BLaER1 (cell line): Measurements from ENCODE around the gene ADGRE2.
A peak's percentile ranks its signal among the peaks of the same experiment; 100 is the strongest.
"Not testable (repeated sequence)": the region's sequence is repeated elsewhere in the genome, so short reads cannot be mapped to it uniquely, and the experiment has no call there.

ENCODE experiments used
- H3K27ac ChIP-seq: shearing (Covaris generic); formaldehyde crosslinking; 2 replicates; pipeline ENCODE4 v1.8.1; 2022
- H3K27me3 ChIP-seq: shearing (Covaris generic); formaldehyde crosslinking; 2 replicates; pipeline ENCODE4 v1.8.1; 2022
- H3K36me3 ChIP-seq: shearing (Covaris generic); formaldehyde crosslinking; 2 replicates; pipeline ENCODE4 v1.8.1; 2022
- H3K4me1 ChIP-seq: shearing (Covaris generic); formaldehyde crosslinking; 2 replicates; pipeline ENCODE4 v1.8.1; 2022
- H3K4me2 ChIP-seq: shearing (Covaris generic); formaldehyde crosslinking; 2 replicates; pipeline ENCODE4 v1.8.1; 2022
- H3K4me3 ChIP-seq: shearing (Covaris generic); formaldehyde crosslinking; 2 replicates; pipeline ENCODE4 v1.8.1; 2022
- H3K9ac ChIP-seq: shearing (Covaris generic); formaldehyde crosslinking; 2 replicates; pipeline ENCODE4 v1.8.1; 2022
- H3K9me3 ChIP-seq: shearing (Covaris generic); formaldehyde crosslinking; 2 replicates; pipeline ENCODE4 v1.8.1; 2022
- H4K20me1 ChIP-seq: shearing (Covaris generic); formaldehyde crosslinking; 2 replicates; pipeline ENCODE4 v1.8.1; 2022
- Cebpa-rat ChIP-seq: shearing (Covaris generic); IDR thresholded peaks from 2 replicates; pipeline ENCODE4 v1.8.1; 2022

The ADGRE2 gene

DNA sequence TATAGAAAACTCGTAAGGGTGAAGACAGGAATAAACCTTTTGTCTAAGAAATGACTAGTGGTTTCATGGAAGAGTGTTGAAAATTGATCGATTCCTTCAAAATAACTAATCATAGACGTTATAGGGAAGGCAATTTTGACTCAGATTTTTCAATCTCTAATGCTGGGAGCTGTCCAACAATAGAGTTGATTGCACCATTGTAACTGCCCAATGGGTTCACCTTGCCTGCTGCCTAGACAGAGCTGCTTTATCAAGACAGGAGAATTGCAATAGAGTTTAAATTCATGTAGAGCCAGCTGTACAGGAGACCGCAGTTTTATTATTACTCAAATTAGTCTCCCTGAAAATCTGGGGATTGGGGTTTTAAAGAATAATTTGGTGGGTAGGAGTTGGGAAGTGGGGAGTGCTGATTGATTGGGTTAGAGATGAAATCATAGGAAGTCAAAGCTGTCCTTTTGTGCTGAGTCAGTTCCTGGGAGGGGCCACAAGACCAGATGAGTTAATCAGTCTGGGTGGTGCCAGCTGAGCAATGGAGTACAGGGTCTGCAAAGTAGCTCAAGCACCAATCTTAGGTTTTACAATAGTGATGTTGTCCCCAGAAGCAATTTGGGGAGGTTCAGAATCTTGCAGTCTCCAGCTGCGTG, 16.8 kb upstream of the ADGRE2 start:
- no peak for TF ChIP-seq Cebpa-rat
- peaks cover 9% of the 10 kb centered on the region for H3K9me3 ChIP-seq
- H4K20me1 ChIP-seq, result no peaks in the 10 kb centered on the region
- no peaks in the 10 kb centered on the region for H3K36me3 ChIP-seq
- no peak overlapping the region for H3K4me2 ChIP-seq
- no peak overlapping the region for H3K9ac ChIP-seq
- H3K4me3 ChIP-seq, result no peak overlapping the region
- peaks cover 21% of the 10 kb centered on the region for H3K4me1 ChIP-seq
- H3K27me3 ChIP-seq, result no peaks in the 10 kb centered on the region
- no peak overlapping the region for H3K27ac ChIP-seq

DNA sequence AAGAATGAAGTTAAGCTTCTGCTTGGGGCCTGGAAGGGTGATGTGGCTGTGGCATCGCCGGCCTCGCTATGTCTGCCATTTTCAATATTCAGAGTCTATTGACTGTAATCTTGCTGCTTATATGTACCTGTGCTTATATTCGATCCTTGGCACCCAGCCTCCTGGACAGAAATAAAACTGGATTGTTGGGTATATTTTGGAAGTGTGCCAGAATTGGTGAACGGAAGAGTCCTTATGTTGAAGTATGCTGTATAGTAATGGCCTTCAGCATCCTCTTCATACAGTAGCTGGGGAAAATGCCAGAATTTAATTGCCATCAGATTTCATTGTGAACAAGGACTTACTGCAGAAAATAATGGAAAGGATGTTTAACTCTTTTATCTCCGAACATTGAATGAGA, 13.9 kb upstream of the ADGRE2 start:
- not testable (repeated sequence) for H3K36me3 ChIP-seq, H3K27ac ChIP-seq, H3K4me3 ChIP-seq, H3K27me3 ChIP-seq, H4K20me1 ChIP-seq, H3K9ac ChIP-seq, H3K4me2 ChIP-seq
- peaks cover 17% of the 10 kb centered on the region for H3K9me3 ChIP-seq
- H3K4me1 ChIP-seq, result peaks cover 24% of the 10 kb centered on the region

DNA sequence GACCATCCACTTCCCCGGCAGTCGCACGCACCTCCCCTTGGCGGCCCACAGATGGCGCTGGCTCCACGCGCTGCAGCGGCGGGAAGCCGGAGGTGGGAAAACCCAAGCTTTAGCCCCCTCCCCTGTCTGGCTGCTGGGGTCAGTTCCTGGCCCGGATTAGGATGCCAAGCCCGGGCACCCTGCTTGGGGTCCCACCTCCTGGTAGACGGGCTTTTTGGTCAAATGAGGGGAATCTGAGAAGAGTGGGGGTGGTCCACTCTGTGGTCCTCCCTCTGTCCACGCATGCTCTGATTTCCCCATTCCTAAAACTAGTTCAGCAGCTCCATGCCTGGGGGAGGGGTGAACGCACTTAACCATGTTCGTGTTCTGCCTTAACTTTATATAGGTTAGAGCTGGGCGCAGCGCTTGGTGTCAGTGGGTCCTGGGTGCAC, 8.1 kb upstream of the ADGRE2 start:
- H3K27me3 ChIP-seq, result no peaks in the 10 kb centered on the region
- no peak overlapping the region for H3K9ac ChIP-seq
- H3K4me3 ChIP-seq, result no peak overlapping the region
- peak overlapping the region; percentile 34; the same call in 1 of the 2 replicates for H3K27ac ChIP-seq
- H4K20me1 ChIP-seq, result no peaks in the 10 kb centered on the region
- no peaks in the 10 kb centered on the region for H3K36me3 ChIP-seq
- TF ChIP-seq Cebpa-rat, result no peak
- H3K4me1 ChIP-seq, result peaks cover 58% of the 10 kb centered on the region
- peaks cover 8% of the 10 kb centered on the region; the same call in 1 of the 2 replicates for H3K9me3 ChIP-seq
- peak overlapping the region; percentile 50 for H3K4me2 ChIP-seq

DNA sequence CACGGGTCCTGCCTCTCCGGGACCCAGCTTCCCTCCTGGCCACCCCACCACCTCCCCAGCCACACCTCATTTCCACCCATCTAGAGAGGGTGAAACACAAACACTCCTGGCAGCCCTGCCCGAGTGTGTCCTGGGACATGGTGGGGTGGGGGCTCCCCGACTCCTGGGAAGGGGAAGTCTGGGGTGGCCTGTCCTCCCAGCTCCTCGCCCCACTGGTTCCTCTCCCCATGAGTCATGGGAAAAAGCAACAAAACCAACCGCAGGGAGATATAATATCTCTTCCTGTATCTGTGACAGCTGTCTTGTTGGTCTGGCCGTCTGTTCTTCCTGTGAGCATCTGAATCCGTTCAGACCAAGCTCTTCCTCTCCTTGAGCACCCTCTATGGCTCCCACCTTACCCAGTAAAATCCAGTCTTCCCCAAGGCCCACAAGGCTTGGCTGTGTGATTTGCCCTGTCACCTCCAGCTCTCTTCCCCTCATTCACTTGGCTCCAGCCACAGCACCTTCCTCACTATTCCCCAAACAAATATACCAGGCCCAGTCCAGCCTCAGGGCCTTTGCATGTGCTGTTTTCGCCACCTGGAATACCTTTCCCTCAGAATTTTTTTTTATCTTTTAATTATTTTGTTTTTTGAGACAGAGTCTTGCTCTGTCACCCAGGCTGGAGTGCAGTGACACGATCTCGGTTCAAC, 6.9 kb upstream of the ADGRE2 start:
- H3K4me3 ChIP-seq, H3K27me3 ChIP-seq, H4K20me1 ChIP-seq, H3K36me3 ChIP-seq, H3K9me3 ChIP-seq: not testable (repeated sequence)
- peak overlapping the region; percentile 55 for H3K27ac ChIP-seq
- peak overlapping the region; percentile 38; the same call in 1 of the 2 replicates for H3K9ac ChIP-seq
- peak overlapping the region; percentile 77 for H3K4me2 ChIP-seq
- peaks cover 46% of the 10 kb centered on the region for H3K4me1 ChIP-seq

DNA sequence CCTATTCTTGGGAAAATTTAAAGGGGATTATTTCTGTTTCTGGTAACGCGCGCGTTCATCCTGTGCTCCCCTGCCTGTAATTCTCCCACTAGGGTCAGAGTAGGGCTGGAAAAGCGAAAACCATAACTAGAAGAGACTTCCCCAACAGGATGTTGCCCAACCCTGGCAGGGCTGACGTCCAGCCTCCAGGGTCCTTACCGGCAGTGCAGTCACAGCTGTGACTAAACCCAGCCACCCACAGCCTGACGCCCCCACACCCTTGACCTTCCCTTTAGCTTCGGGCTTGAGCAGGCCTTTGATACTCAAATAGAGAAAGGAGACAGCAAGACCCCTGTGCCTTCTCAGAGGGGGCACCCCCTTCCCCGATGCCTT, 6.4 kb upstream of the ADGRE2 start:
- H3K4me3 ChIP-seq, H3K27me3 ChIP-seq, H4K20me1 ChIP-seq, H3K36me3 ChIP-seq, H3K9me3 ChIP-seq: not testable (repeated sequence)
- peak overlapping the region; percentile 55 for H3K27ac ChIP-seq
- TF ChIP-seq Cebpa-rat, result peak; percentile 94
- H3K9ac ChIP-seq, result peak overlapping the region; percentile 38; the same call in 1 of the 2 replicates
- peak overlapping the region; percentile 77 for H3K4me2 ChIP-seq
- H3K4me1 ChIP-seq, result peaks cover 45% of the 10 kb centered on the region

DNA sequence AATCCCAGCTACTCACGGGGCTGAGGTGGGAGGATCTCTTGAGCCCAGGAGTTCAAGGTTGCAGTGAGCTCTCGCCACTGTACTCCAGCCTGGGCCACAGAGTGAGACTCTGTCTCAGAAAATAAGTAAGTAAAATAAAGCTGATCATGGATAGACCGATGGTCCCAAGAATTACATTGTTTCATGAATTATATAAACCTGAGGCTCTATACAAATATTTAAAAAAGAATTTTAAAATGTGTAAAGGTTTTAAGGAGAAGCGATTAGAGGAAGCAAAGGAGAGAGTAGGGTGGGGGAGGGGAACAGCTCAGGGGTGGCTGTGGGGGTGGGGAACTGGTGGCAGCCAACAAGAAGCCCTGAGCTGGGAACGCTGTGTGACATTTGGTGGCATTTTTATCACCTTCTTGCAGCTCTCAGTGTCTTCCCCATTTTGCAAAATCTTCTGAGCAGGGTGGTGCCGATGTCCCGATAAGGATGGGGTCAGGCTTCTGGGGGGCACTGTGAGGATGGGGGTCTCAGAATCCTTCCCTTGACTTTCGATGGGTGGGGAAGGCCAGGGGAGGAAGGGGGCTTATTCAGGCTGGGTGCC, 5.1 kb upstream of the ADGRE2 start:
- H3K9me3 ChIP-seq, H3K4me3 ChIP-seq, H3K27ac ChIP-seq, H3K9ac ChIP-seq, H3K27me3 ChIP-seq, H4K20me1 ChIP-seq, H3K36me3 ChIP-seq: not testable (repeated sequence)
- Histone ChIP-seq H3K4me1 (peaks cover 57% of the 10 kb centered on the region), H3K4me2 (peak overlapping the region; percentile 77)

DNA sequence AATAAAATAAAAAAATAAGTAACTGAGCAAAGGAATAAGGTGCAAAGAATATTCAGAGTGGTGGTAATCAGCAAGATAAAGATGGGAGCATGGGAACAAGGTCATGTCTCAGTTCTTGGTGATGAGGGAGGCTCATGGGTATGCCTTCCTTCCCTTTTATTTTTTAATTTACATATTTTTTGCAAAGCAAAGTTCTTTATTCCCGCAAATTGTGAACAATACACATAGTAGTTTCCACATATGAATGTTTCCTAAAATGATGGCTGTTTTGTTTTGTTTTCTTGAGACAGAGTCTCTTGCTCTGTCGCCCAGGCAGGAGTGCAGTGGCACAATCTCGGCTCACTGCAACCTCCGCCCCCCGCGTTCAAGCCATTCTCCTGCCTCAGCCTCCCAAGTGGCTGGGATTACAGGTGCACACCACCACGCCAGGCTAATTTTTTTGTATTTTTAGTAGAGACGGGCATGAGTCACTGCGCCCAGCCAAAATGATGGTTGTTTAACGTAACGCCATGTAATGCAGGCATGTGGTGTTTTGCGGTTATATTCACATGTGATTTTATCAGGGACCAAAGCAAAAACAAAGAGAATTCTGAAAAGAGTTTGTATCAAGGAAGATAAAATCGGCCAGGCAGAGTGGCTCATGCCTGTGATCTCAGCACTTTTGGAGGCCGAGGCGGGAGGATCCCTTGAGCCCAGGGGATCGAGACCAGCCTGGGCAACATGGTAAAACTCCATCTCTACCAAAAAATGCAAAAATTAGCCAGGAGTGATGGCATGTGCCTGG, 4.5 kb upstream of the ADGRE2 start:
- Histone ChIP-seq H3K9ac (no peak overlapping the region), H3K4me1 (peaks cover 64% of the 10 kb centered on the region), H3K4me2 (no peak overlapping the region), H3K4me3 (no peak overlapping the region), H3K27me3 (no peaks in the 10 kb centered on the region), H4K20me1 (no peaks in the 10 kb centered on the region), H3K9me3 (no peaks in the 10 kb centered on the region), H3K27ac (no peak overlapping the region), H3K36me3 (no peaks in the 10 kb centered on the region)
- no peak for TF ChIP-seq Cebpa-rat

DNA sequence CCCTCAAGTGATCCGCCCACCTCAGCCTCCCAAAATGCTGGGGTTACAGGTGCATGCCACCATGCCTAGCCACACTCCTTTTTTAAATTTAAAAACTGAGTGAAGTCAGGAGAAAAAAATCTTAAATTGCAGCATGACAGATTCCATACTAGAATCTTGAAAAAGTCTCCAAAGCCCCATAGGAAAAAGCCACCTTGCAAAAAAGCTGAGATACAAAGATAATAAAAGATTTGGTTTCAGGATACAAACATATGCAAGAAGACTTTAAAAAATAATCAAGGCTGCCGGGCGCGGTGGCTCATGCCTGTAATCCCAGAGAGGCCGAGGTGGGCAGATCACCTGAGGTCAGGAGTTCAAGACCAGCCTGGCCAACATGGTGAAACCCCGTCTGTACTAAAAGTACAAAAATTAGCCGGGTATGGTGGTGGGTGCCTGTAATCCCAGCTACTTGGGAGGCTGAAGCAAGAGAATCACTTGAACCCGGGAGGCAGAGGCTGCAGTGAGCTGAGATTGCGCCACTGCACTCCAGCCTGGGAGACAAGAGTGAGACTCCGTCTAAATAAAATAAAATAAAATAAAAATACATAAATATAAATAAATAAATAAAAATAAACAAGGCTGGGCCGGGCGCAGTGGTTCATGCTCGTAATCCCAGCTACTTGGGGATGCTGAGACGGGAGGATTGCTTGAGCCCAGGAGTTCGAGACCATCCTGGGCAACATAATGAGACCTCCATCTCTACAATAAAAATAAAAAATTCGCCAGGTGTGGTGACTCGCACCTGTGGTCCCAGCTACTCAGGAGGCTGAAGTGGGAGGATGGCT, 3.6 kb upstream of the ADGRE2 start:
- not testable (repeated sequence) for H4K20me1 ChIP-seq, H3K9ac ChIP-seq, H3K9me3 ChIP-seq, H3K4me2 ChIP-seq, H3K27me3 ChIP-seq, H3K36me3 ChIP-seq, H3K27ac ChIP-seq, H3K4me3 ChIP-seq
- H3K4me1 ChIP-seq, result peaks cover 64% of the 10 kb centered on the region

DNA sequence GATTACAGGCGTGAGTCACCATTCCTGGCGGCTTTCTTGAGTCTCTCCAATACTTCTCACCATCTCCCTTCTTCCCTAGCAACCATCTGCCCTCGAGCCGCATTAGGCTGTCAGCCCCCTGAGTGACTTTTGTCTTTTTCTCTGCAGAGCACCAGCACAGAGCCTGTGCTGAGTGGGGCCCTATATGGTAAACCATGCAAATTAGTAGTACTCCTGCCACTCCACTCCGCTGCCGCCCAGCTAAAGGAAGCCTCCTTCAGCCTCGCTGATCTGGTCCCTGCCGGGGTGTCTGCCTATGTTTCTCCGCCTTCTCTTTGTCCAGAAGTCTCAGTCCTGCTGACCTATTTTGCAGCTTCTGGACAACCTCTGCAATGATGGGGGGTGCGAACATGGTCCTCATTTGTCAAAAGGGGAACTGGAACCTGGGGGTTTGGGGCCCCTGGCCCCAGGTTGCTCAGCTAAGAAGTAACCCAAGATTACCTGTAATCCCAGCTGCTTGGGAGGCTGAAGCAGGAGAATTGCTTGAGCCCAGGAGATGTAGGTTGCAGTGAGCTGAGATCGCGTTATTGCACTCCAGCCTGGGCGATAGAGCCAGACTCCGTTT, 2.4 kb upstream of the ADGRE2 start:
- not testable (repeated sequence) for H3K9me3 ChIP-seq, H3K27me3 ChIP-seq, H3K4me3 ChIP-seq, H4K20me1 ChIP-seq, H3K36me3 ChIP-seq, H3K27ac ChIP-seq, H3K9ac ChIP-seq, H3K4me2 ChIP-seq
- peaks cover 64% of the 10 kb centered on the region for H3K4me1 ChIP-seq
